GM12865 (cell line): ENCODE results near the gene NFIC.

Experiments
- DNase-seq: peaks from one replicate; pipeline ENCODE4 v3.0.0; 2010; ENCODE audit warnings: low read depth
- H3K4me3 ChIP-seq: 2 replicates; pipeline ENCODE4 v1.5.1; 2011; ENCODE audit warnings: mild to moderate bottlenecking, low read depth, low read length, control low read depth
- TF ChIP-seq, protein P1 (sequence below): IDR thresholded peaks from 2 replicates; pipeline ENCODE4 v1.5.1; 2011; ENCODE audit warnings: low read length, control low read depth, low read depth, inconsistent platforms; ENCODE audit not compliant: insufficient read depth; ENCODE audit errors: missing control alignments

Gene NFIC

DNA sequence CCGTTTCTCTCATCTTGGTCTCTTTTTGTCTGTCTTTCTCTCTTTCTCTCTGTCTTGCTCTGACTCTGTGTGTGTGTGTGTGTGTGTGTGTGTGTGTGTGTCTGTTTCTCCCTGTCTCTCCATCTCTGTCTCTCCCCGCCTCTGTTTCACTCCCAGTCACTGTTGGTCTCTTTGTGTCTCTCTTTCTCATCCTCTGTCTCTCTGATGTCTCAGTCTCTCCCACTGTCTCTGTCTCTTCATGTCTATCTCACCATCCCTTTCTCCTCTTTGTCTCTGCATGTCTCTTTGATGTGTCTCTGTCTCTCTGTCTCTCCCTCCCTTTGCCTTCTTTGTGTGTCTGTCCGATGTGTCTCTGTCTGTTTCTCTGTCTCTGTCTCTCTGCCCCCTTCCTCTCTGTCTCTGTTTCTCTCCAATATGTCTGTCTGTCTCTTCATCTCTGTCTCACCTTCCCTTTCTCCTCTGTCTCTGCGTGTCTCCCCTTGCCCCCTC is 2.5 kb downstream of the NFIC start:
- TF ChIP-seq, protein P1, sequence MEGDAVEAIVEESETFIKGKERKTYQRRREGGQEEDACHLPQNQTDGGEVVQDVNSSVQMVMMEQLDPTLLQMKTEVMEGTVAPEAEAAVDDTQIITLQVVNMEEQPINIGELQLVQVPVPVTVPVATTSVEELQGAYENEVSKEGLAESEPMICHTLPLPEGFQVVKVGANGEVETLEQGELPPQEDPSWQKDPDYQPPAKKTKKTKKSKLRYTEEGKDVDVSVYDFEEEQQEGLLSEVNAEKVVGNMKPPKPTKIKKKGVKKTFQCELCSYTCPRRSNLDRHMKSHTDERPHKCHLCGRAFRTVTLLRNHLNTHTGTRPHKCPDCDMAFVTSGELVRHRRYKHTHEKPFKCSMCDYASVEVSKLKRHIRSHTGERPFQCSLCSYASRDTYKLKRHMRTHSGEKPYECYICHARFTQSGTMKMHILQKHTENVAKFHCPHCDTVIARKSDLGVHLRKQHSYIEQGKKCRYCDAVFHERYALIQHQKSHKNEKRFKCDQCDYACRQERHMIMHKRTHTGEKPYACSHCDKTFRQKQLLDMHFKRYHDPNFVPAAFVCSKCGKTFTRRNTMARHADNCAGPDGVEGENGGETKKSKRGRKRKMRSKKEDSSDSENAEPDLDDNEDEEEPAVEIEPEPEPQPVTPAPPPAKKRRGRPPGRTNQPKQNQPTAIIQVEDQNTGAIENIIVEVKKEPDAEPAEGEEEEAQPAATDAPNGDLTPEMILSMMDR: no peak
- peak overlapping the region; percentile 97 for H3K4me3 ChIP-seq
- DNase-seq: peak; percentile 44

- peak overlapping the region; percentile 97 for H3K4me3 ChIP-seq
- TF ChIP-seq, protein P1: no peak
- DNase-seq: peak; percentile 61
Observed at GRCh38 chr19:3369337-3370213, 3.2 kb downstream of the NFIC start.

DNA sequence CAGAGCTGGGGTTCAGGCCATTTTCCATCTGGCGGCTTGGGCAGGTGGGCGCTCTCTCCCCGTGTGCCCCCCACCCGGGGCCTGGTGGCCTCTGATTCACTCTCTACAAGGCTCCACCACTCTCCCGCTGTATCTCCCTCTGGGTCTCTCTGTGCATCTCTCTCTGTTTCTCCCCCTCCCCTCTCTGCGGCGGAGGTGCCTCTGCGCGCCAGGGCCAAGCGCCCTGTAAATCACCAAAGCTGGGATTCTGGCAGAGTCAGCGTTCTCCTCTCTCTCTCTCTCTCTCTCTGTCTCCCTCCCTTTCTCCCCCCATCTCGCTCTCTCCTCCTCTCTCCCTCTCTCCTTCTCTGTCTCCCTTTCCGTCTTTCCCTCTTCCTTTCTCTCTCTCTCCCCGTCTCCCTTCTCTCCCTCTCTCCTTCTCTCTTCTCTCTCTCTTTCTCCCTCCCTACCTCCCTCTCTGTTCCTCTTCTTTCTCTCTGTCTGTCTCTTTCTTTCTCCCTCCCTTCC is 3.9 kb downstream of the NFIC start:
- H3K4me3 ChIP-seq: peak overlapping the region; percentile 97
- DNase-seq: no peak
- TF ChIP-seq, protein P1: no peak

DNA sequence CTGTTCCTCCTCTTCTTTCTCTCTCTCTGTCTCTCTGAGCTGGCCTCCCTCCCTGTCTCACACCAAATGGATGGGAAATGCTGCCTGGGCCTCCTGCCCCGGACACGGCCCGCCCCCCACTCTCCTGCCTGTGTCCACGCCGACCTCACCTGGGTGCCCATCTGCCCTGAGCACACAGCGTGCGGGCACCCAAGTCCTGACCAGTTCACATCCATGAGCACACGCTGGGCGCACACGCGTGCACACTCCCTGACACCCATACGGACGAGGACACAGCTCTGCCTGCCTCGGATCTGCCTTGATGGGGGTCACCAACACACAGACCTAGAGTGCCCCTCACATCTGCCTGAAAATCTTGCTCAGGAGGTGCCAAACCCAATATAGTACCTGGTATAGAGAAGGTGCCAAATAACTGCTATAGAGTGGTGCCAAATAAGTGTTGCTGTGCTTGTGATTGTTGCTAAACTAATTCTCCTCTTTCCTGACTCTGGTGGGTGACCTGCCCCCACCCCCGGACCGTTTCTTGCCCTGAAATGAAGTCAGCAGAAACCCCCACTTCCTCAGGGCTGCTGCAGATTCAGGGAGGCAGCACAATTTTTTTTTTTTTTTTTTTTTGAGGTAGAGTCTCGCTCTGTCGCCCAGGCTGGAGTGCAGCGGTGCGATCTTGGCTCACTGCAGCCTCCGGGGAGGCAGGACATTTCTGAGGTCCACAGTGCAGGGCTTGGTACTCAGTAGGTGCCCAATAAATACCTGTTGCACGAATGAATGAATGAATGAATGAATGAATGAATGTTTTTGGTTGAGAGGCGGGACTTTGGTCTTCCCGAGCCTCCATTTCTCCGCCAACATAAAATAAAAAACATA is 4.6 kb downstream of the NFIC start:
- TF ChIP-seq, protein P1: no peak
- DNase-seq: peak; percentile 65
- H3K4me3 ChIP-seq: no peak overlapping the region

DNA sequence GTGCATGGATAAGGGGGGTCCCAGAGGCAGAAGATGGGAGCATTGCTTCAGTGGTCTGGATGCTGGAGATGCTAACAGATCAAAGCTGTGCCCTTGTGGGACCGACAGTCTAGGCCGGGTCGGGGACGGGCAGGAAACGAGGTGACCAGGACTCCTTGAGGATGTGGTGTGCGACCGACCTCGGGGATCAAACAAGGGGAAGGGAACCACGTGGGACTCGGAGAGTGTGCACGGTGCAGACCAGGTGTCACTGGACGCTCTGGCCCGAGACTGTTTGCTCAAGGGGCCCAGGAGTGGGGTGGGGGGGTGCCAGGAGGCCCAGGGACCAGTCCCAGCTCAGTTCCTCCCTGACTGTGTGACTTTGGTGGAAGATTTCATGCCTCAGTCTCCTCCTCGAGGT is 6.0 kb downstream of the NFIC start:
- TF ChIP-seq, protein P1: no peak
- no peak for DNase-seq
- H3K4me3 ChIP-seq: no peak overlapping the region

GRCh38 chr19:3373971-3374368 is 7.6 kb downstream of the NFIC start:
- no peak overlapping the region for H3K4me3 ChIP-seq
- TF ChIP-seq, protein P1: no peak
- DNase-seq: no peak
